H1 (cell line): ENCODE results near the gene ATG7. TPM values are rescaled to one million over a fixed set of nuclear protein-coding genes. Genes with fewer than 3 reads are reported as not detected.

ENCODE experiments used
- CTCF ChIA-PET: fragments of 300-600 bp; sonication (Branson Sonifier 250); formaldehyde crosslinking; loops from one replicate; lab custom pipeline; 2021; ENCODE audit not compliant: partially characterized antibody; lab: Charles Lee
- POLR2A ChIA-PET: fragments of 300-600 bp; sonication (Branson Sonifier 250); formaldehyde crosslinking; loops from one replicate; lab custom pipeline; 2021; ENCODE audit warnings: inconsistent platforms; ENCODE audit not compliant: partially characterized antibody; lab: Charles Lee
- DNase-seq, 2 experiments: peaks; one replicate each; pipeline versions ENCODE4 v3.0.0 to v3.0.0-alpha.2; 2010 to 2022; ENCODE audit warnings: low spot score in 2 of 2, low read depth in 1 of 2, mixed read lengths in 1 of 2
- FAIRE-seq: peaks from 2 replicates; lab custom pipeline; 2011; peaks lifted over from hg19 to GRCh38; lab: Jason Lieb, UNC
- H2AFZ ChIP-seq: 2 replicates; pipeline ENCODE4 v1.8.1; 2012; ENCODE audit warnings: low read length, inconsistent platforms
- H2AK5ac ChIP-seq: 2 replicates; pipeline ENCODE4 v1.6.1; 2013; ENCODE audit warnings: low read depth, low read length
- H2BK120ac ChIP-seq: replicated peaks from 2 replicates; pipeline ENCODE3; 2013; ENCODE audit warnings: low read depth, low read length, inconsistent platforms
- H2BK12ac ChIP-seq: 2 replicates; pipeline ENCODE4 v1.6.1; 2013; ENCODE audit warnings: low read depth, low read length
- H2BK15ac ChIP-seq: 2 replicates; pipeline ENCODE4 v1.6.1; 2013; ENCODE audit warnings: low read length
- H2BK20ac ChIP-seq: 2 replicates; pipeline ENCODE4 v1.6.1; 2013; ENCODE audit warnings: low read length
- H2BK5ac ChIP-seq: 2 replicates; pipeline ENCODE4 v1.6.1; 2013; ENCODE audit warnings: low read depth, low read length
- H3K14ac ChIP-seq: 2 replicates; pipeline ENCODE4 v1.6.1; 2013; ENCODE audit warnings: inconsistent platforms; ENCODE audit not compliant: insufficient read length
- H3K18ac ChIP-seq: 2 replicates; pipeline ENCODE4 v1.6.1; 2013; ENCODE audit warnings: low read length; ENCODE audit errors: extremely low read depth
- H3K23ac ChIP-seq: 2 replicates; pipeline ENCODE4 v1.6.1; 2013; ENCODE audit warnings: inconsistent platforms; ENCODE audit not compliant: insufficient read length
- H3K23me2 ChIP-seq: 2 replicates; pipeline ENCODE4 v1.6.1; 2013; ENCODE audit warnings: low read depth, low read length
- H3K27ac ChIP-seq: 2 replicates; pipeline ENCODE4 v1.6.1; 2011; ENCODE audit warnings: low read depth, low read length, inconsistent platforms
- H3K27me3 ChIP-seq, 4 experiments: replicated peaks in 1 of 4; 1 replicate in 1 of 4; 2 replicates in 3 of 4; pipeline versions ENCODE4 v1.6.1 to v1.8.1; 2011 to 2013; ENCODE audit warnings: low read length in 3 of 4, mild to moderate bottlenecking in 3 of 4, inconsistent platforms in 2 of 4, mixed read lengths in 2 of 4, moderate library complexity in 1 of 4; ENCODE audit not compliant: control insufficient read depth in 3 of 4, insufficient read depth in 3 of 4; ENCODE audit errors: extremely low read depth in 1 of 4
- H3K36me3 ChIP-seq, 4 experiments: 2 replicates each; pipeline versions ENCODE4 v1.6.1 to v1.8.1; 2011 to 2013; ENCODE audit warnings: mild to moderate bottlenecking in 4 of 4, low read length in 3 of 4, moderate library complexity in 2 of 4, control low read depth in 1 of 4, inconsistent platforms in 1 of 4; ENCODE audit not compliant: insufficient read depth in 4 of 4, control insufficient read depth in 2 of 4
- H3K4ac ChIP-seq: replicated peaks from 2 replicates; pipeline ENCODE3; 2013; ENCODE audit warnings: low read length, low read depth, mixed read lengths, inconsistent platforms; ENCODE audit not compliant: insufficient read length
- H3K4me1 ChIP-seq, 4 experiments: replicated peaks in 1 of 4; 1 replicate in 1 of 4; 2 replicates in 3 of 4; pipeline versions ENCODE4 v1.6.1 to v1.8.1; 2011 to 2013; ENCODE audit warnings: low read length in 3 of 4, inconsistent platforms in 2 of 4, mixed read lengths in 1 of 4; ENCODE audit not compliant: insufficient read depth in 4 of 4, control insufficient read depth in 3 of 4
- H3K4me2 ChIP-seq, 2 experiments: 2 replicates each; pipeline versions ENCODE4 v1.6.1 to v1.8.1; 2011 to 2013; ENCODE audit warnings: low read depth in 2 of 2, low read length in 2 of 2, control low read depth in 1 of 2, inconsistent platforms in 1 of 2, mild to moderate bottlenecking in 1 of 2; ENCODE audit not compliant: insufficient read depth in 1 of 2
- H3K4me3 ChIP-seq, 4 experiments: fragments of 200-600, 300-600 bp in 1 of 4; sonication (generic), shearing (Covaris generic), sonication (Bioruptor Twin) in 1 of 4; 2 replicates each; pipeline versions ENCODE4 v1.5.1 to v1.8.1; 2011 to 2016; ENCODE audit warnings: low read length in 4 of 4, low read depth in 3 of 4, control low read depth in 2 of 4, inconsistent platforms in 2 of 4, mild to moderate bottlenecking in 2 of 4, mixed read lengths in 1 of 4, moderate library complexity in 1 of 4; ENCODE audit not compliant: insufficient read depth in 2 of 4; ENCODE audit errors: extremely low read depth in 1 of 4
- H3K56ac ChIP-seq: replicated peaks from 2 replicates; pipeline ENCODE3; 2013; ENCODE audit warnings: low read depth, mild to moderate bottlenecking, mixed read lengths, low read length, inconsistent platforms; ENCODE audit not compliant: insufficient read length
- H3K79me1 ChIP-seq: 2 replicates; pipeline ENCODE4 v1.6.1; 2013; ENCODE audit warnings: low read depth, low read length, control low read depth
- H3K79me2 ChIP-seq, 2 experiments: 2 replicates each; pipeline versions ENCODE4 v1.6.1 to v1.8.1; 2012 to 2013; ENCODE audit warnings: low read length in 2 of 2, mild to moderate bottlenecking in 2 of 2, inconsistent platforms in 1 of 2; ENCODE audit not compliant: insufficient read depth in 2 of 2, control insufficient read depth in 1 of 2
- H3K9ac ChIP-seq, 4 experiments: replicated peaks in 1 of 4; 1 replicate in 1 of 4; 2 replicates in 3 of 4; pipeline versions ENCODE4 v1.6.1 to v1.8.1; 2011 to 2013; ENCODE audit warnings: low read depth in 3 of 4, low read length in 3 of 4, control low read depth in 2 of 4, mild to moderate bottlenecking in 2 of 4, moderate library complexity in 2 of 4, inconsistent platforms in 1 of 4; ENCODE audit errors: extremely low read depth in 1 of 4
- H3K9me3 ChIP-seq, 2 experiments: 2 replicates each; pipeline versions ENCODE4 v1.6.1 to v1.8.1; 2012 to 2013; ENCODE audit warnings: mild to moderate bottlenecking in 2 of 2, moderate library complexity in 2 of 2, control low read depth in 1 of 2, inconsistent platforms in 1 of 2, low read depth in 1 of 2, low read length in 1 of 2, mixed read lengths in 1 of 2; ENCODE audit not compliant: insufficient read depth in 2 of 2
- H4K20me1 ChIP-seq, 2 experiments: replicated peaks in 1 of 2; 2 replicates each; pipeline versions ENCODE3 to v1.8.1; 2011 to 2013; ENCODE audit warnings: inconsistent platforms in 2 of 2, low read length in 2 of 2, mild to moderate bottlenecking in 1 of 2; ENCODE audit not compliant: insufficient read depth in 2 of 2, control insufficient read depth in 1 of 2
- H4K5ac ChIP-seq: 2 replicates; pipeline ENCODE4 v1.6.1; 2013; ENCODE audit warnings: low read length, low read depth, mixed read lengths, inconsistent platforms; ENCODE audit not compliant: insufficient read length
- H4K8ac ChIP-seq: 2 replicates; pipeline ENCODE4 v1.8.0; 2013; ENCODE audit warnings: mild to moderate bottlenecking, moderate library complexity, low read length, inconsistent platforms; ENCODE audit not compliant: insufficient read depth; ENCODE audit errors: extremely low read depth
- H4K91ac ChIP-seq: replicated peaks from 2 replicates; pipeline ENCODE3; 2013; ENCODE audit warnings: low read length, mixed read lengths, inconsistent platforms; ENCODE audit not compliant: insufficient read length
- EGR1 ChIP-seq: IDR thresholded peaks from 2 replicates; pipeline ENCODE4 v1.6.1; 2011; ENCODE audit warnings: low read depth, low read length, borderline replicate concordance
- NANOG ChIP-seq: IDR thresholded peaks from 2 replicates; pipeline ENCODE4 v1.6.1; 2011; ENCODE audit warnings: low read length, low read depth, mild to moderate bottlenecking, inconsistent platforms; ENCODE audit not compliant: insufficient read depth, poor library complexity, severe bottlenecking
- SUZ12 ChIP-seq: fragments of 200-600 bp; sonication (generic); IDR thresholded peaks from 2 replicates; pipeline ENCODE4 v1.6.1; 2012; ENCODE audit warnings: mild to moderate bottlenecking, inconsistent platforms, low read length, moderate library complexity, mixed read lengths
- YY1 ChIP-seq: IDR thresholded peaks from 2 replicates; pipeline ENCODE4 v1.6.1; 2011; ENCODE audit warnings: low read depth, mild to moderate bottlenecking, low read length
- WGBS, 2 experiments: shearing (Covaris generic) in 1 of 2; methylation state at CpG; one replicate each; pipeline versions ENCODE4 v1.1.6 to v1.1.7; 2013 to 2015; ENCODE audit warnings: low lambda C conversion rate in 2 of 2, mixed read lengths in 2 of 2, inconsistent platforms in 1 of 2, low coverage in 1 of 2, missing lambda C conversion rate in 1 of 2; ENCODE audit not compliant: insufficient replicate concordance in 2 of 2, insufficient coverage in 1 of 2, insufficient read length in 1 of 2; ENCODE audit errors: extremely low coverage in 1 of 2, missing lambda C conversion rate in 1 of 2; 5-methylcytosine and 5-hydroxymethylcytosine counted together
- polyA plus RNA-seq, 7 experiments: library from polyadenylated mRNA; depleted of rRNA in 3 of 7; stranded (reverse) in 5 of 7; unstranded in 2 of 7; fragments of >200 nt in 5 of 7; fragments of 200-250 nt in 2 of 7; gene quantifications; 1 replicate in 5 of 7; 2 replicates in 1 of 7; 4 replicates in 1 of 7; pipeline versions ENCODE4 v1.2.1 to v1.2.3, GENCODE V29; 2011 to 2013; ENCODE audit warnings: missing spikeins in 2 of 7, mixed read lengths in 2 of 7
- total RNA-seq: library from RNA; stranded (reverse); fragmentation: NEBNext Ultra II Directional; extraction: Animal tissue kit (Norgen Biotek cat#: 25700); gene quantifications from 2 replicates; pipeline ENCODE4 v1.2.1, GENCODE V29; 2021
- TF ChIP-seq, protein P1 (sequence below): IDR thresholded peaks from 2 replicates; pipeline ENCODE4 v1.6.1; 2012; ENCODE audit warnings: low read length, inconsistent platforms

Gene ATG7
- total and polyA plus RNA-seq, 2 of the 8 experiments (the other 6 are each of a cell fraction or from before 2014, with no cell fraction given): 15.0 to 19.1 TPM

DNA sequence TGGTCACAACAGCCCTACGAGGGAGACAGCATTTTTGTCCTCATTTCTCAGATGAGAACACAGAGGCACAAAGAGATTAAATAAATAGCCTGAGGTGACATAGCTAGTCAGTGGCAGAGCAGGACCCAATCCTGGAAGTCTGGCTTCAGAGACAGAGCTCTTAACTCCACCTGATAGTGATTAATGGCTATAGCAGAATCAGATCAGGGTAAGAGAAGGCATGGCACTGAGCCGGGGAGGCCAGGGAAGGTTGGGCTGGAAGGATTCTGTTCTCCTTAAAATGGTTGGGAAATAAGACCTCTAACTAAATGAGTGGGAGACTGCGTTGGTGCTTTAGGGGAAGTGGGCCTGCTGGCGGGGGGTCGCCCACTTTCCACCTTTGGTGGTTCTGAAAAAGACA, 267.0 kb downstream of the ATG7 start:
- Histone ChIP-seq H4K91ac (no peak overlapping the region), H3K27ac (no peak overlapping the region), H4K5ac (no peak overlapping the region), H3K4ac (no peak overlapping the region), H4K8ac (no peak overlapping the region), H3K56ac (no peak overlapping the region), H2BK12ac (no peak overlapping the region), H3K36me3 (no peaks in the 10 kb centered on the region), H3K4me3 (no peak overlapping the region), H2BK15ac (no peak overlapping the region), H3K14ac (no peak overlapping the region), H3K23ac (no peak overlapping the region), H2BK20ac (no peak overlapping the region), H2BK5ac (no peak overlapping the region), H3K4me2 (no peak overlapping the region), H3K79me1 (no peaks in the 10 kb centered on the region), H3K27me3 (no peaks in the 10 kb centered on the region), H2AFZ (no peak overlapping the region), H2AK5ac (no peak overlapping the region), H3K9ac (no peak overlapping the region), H3K9me3 (no peaks in the 10 kb centered on the region), H4K20me1 (peaks cover 0 to 4% of the 10 kb centered on the region in 2 experiments), H2BK120ac (no peak overlapping the region), H3K4me1 (peaks cover 0 to 3% (median 0%) of the 10 kb centered on the region in 4 experiments; a peak in 1 of 7 replicates), H3K18ac (no peak overlapping the region), H3K23me2 (no peaks in the 10 kb centered on the region), H3K79me2 (no peaks in the 10 kb centered on the region)
- no peak for DNase-seq
- ChIA-PET CTCF (interaction anchor here (0.6 to 2.4 kb wide), 29 partner anchors 9 to 463 kb away, joined by 3 to 16 read pairs (median 3); no protein-coding TSS in a partner anchor), POLR2A (no interaction called here)
- FAIRE-seq: no peak
- 86% methylated on average over 5 of the region's 5 CpGs; no CpG with 5 or more reads in 1 of the 2 experiments for WGBS, 2 experiments
- TF ChIP-seq EGR1 (no peak), SUZ12 (no peak), YY1 (no peak), NANOG (no peak)
- TF ChIP-seq, protein P1, sequence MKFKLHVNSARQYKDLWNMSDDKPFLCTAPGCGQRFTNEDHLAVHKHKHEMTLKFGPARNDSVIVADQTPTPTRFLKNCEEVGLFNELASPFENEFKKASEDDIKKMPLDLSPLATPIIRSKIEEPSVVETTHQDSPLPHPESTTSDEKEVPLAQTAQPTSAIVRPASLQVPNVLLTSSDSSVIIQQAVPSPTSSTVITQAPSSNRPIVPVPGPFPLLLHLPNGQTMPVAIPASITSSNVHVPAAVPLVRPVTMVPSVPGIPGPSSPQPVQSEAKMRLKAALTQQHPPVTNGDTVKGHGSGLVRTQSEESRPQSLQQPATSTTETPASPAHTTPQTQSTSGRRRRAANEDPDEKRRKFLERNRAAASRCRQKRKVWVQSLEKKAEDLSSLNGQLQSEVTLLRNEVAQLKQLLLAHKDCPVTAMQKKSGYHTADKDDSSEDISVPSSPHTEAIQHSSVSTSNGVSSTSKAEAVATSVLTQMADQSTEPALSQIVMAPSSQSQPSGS: no peak
